Activated B cell treated with CpG ODN at 0.5 μM for 24 hours (primary cell): ENCODE data around the gene SEC14L5. TPM values are rescaled to one million over a fixed set of nuclear protein-coding genes. Genes with fewer than 3 reads are reported as not detected.

Experiments used
- ATAC-seq: fragments of 200-7000 bp; cut with Tn5 transposase; one replicate; pipeline ENCODE4 v1.10.0; 2021; ENCODE audit warnings: low read depth, mild to moderate bottlenecking, moderate library complexity
- CTCF ChIA-PET: fragments of 350-600 bp; sonication (Branson Sonifier 250); formaldehyde crosslinking; loops from one replicate; lab custom pipeline; 2021; ENCODE audit warnings: antibody characterized with exemption; lab: Charles Lee
- POLR2A ChIA-PET: fragments of 350-600 bp; sonication (Branson Sonifier 250); formaldehyde crosslinking; loops from one replicate; lab custom pipeline; 2021; ENCODE audit warnings: antibody characterized with exemption; lab: Charles Lee
- DNase-seq: peaks from one replicate; pipeline ENCODE4 v3.0.0; 2022
- H3K27ac Mint-ChIP-seq: one replicate; pipeline ENCODE4 v1.8.0; 2020; ENCODE audit warnings: mixed read lengths
- H3K27me3 Mint-ChIP-seq: one replicate; pipeline ENCODE4 v1.8.0; 2021; ENCODE audit warnings: mixed read lengths
- H3K36me3 Mint-ChIP-seq: one replicate; pipeline ENCODE4 v1.8.0; 2021; ENCODE audit warnings: low read depth, mixed read lengths
- H3K4me1 Mint-ChIP-seq: one replicate; pipeline ENCODE4 v1.8.0; 2021; ENCODE audit warnings: mixed read lengths
- H3K4me3 Mint-ChIP-seq: one replicate; pipeline ENCODE4 v1.8.0; 2020; ENCODE audit warnings: mild to moderate bottlenecking, mixed read lengths
- H3K9me3 Mint-ChIP-seq: one replicate; pipeline ENCODE4 v1.8.0; 2020; ENCODE audit warnings: mixed read lengths
- intact Hi-C: fragments of 100-400 bp; cut with micrococcal nuclease; formaldehyde crosslinking; loops from one replicate; pipeline ENCODE4 v1.15.1; 2024
- total RNA-seq: library from RNA; stranded (reverse); gene quantifications from 2 replicates; pipeline ENCODE4 v1.2.3, GENCODE V29; 2022
- TF ChIP-seq, protein P1 (sequence below): fragments of 200-600 bp; IDR thresholded peaks from one replicate; pipeline ENCODE4 v1.8.0; 2022; ENCODE audit warnings: antibody characterized with exemption, mild to moderate bottlenecking

Gene SEC14L5
- total RNA-seq, 1 donor from 2014 or later: not detected

- Mint-ChIP-seq H3K27me3 (peaks cover 8% of the 10 kb centered on the region), H3K27ac (no peak overlapping the region), H3K9me3 (no peaks in the 10 kb centered on the region), H3K4me1 (no peaks in the 10 kb centered on the region), H3K4me3 (no peak overlapping the region), H3K36me3 (no peaks in the 10 kb centered on the region)
- ATAC-seq: no peak
- TF ChIP-seq, protein P1, sequence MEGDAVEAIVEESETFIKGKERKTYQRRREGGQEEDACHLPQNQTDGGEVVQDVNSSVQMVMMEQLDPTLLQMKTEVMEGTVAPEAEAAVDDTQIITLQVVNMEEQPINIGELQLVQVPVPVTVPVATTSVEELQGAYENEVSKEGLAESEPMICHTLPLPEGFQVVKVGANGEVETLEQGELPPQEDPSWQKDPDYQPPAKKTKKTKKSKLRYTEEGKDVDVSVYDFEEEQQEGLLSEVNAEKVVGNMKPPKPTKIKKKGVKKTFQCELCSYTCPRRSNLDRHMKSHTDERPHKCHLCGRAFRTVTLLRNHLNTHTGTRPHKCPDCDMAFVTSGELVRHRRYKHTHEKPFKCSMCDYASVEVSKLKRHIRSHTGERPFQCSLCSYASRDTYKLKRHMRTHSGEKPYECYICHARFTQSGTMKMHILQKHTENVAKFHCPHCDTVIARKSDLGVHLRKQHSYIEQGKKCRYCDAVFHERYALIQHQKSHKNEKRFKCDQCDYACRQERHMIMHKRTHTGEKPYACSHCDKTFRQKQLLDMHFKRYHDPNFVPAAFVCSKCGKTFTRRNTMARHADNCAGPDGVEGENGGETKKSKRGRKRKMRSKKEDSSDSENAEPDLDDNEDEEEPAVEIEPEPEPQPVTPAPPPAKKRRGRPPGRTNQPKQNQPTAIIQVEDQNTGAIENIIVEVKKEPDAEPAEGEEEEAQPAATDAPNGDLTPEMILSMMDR: no peak
- DNase-seq: no peak
- intact Hi-C loops: no loop called here
- ChIA-PET POLR2A (no interaction called here), CTCF (no interaction called here)
These were observed 44.9 kb upstream of the SEC14L5 start for GRCh38 chr16:4913130-4913773.

DNA sequence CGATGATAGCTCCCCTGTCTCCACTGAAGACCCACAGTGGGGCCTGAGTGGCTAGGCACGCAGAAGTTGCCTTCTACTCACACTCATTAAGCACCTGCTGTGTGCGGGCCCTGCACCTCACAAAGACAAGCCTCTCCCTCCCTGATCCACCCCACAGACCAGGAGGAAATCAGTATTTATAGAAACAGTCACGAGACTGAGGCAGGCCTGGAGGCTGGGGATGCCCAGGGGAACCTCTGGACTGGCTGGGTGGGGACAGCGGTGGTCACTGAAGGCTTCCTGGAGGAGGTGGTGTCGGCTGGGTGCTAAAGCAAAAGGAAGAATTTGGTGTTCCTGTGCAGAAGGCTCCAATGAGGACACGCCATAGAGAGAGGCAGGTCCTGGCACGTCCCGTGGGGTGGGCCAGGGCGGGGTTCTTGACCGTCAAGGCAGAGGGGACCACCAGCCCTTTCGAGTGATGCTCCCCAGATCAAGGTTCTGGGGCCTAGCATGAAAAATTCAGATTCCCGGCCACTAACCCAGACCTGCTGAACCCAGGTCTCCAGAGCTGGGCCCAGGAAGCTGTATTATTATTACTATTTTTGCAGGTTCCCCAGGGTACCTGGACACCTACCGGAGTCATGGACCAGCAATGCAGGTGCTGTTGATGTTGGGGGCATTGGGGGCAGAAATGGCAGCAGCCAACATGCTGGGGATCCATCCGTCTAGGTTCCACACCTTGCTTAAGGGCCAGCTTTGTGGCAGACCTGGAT lies 44.2 kb upstream of the SEC14L5 start:
- TF ChIP-seq, protein P1: no peak
- CTCF ChIA-PET: no interaction called here
- Mint-ChIP-seq H3K9me3 (no peaks in the 10 kb centered on the region), H3K4me3 (no peak overlapping the region), H3K27me3 (peaks cover 9% of the 10 kb centered on the region), H3K27ac (no peak overlapping the region), H3K36me3 (no peaks in the 10 kb centered on the region), H3K4me1 (no peaks in the 10 kb centered on the region)
- POLR2A ChIA-PET: no interaction called here
- intact Hi-C loops: no loop called here
- ATAC-seq (no peak), DNase-seq (no peak)

GRCh38 chr16:4914528-4915225 lies 43.5 kb upstream of the SEC14L5 start:
- no peaks in the 10 kb centered on the region for H3K4me1 Mint-ChIP-seq
- no peak for ATAC-seq
- ChIA-PET CTCF (no interaction called here), POLR2A (no interaction called here)
- intact Hi-C loops: no loop called here
- no peaks in the 10 kb centered on the region for H3K9me3 Mint-ChIP-seq
- no peak for DNase-seq
- H3K4me3 Mint-ChIP-seq: no peak overlapping the region
- H3K27me3 Mint-ChIP-seq: peaks cover 12% of the 10 kb centered on the region
- no peaks in the 10 kb centered on the region for H3K36me3 Mint-ChIP-seq
- TF ChIP-seq, protein P1: no peak
- H3K27ac Mint-ChIP-seq: no peak overlapping the region

GRCh38 chr16:4915226-4915761 lies 42.8 kb upstream of the SEC14L5 start:
- Mint-ChIP-seq H3K36me3 (no peaks in the 10 kb centered on the region), H3K9me3 (no peaks in the 10 kb centered on the region), H3K27me3 (peaks cover 12% of the 10 kb centered on the region), H3K4me1 (no peaks in the 10 kb centered on the region), H3K27ac (no peak overlapping the region), H3K4me3 (no peak overlapping the region)
- ATAC-seq (no peak), DNase-seq (no peak)
- TF ChIP-seq, protein P1: no peak
- intact Hi-C loops: no loop called here
- ChIA-PET POLR2A (no interaction called here), CTCF (no interaction called here)

GRCh38 chr16:4917117-4917516 lies 41.0 kb upstream of the SEC14L5 start:
- CTCF ChIA-PET: no interaction called here
- H3K4me1 Mint-ChIP-seq: no peaks in the 10 kb centered on the region
- H3K27me3 Mint-ChIP-seq: peaks cover 10% of the 10 kb centered on the region

More at GRCh38 chr16:4917117-4917516, 41.0 kb upstream of the SEC14L5 start:
- Mint-ChIP-seq H3K27ac (no peak overlapping the region), H3K36me3 (no peaks in the 10 kb centered on the region), H3K4me3 (no peak overlapping the region), H3K9me3 (no peaks in the 10 kb centered on the region)
- ATAC-seq (no peak), DNase-seq (no peak)
- intact Hi-C loops: no loop called here
- POLR2A ChIA-PET: no interaction called here
- TF ChIP-seq, protein P1: no peak
